ENCODE results near the gene BEND6.
A peak's percentile ranks its signal among the peaks of the same experiment; 100 is the strongest.

The BEND6 gene

DNA sequence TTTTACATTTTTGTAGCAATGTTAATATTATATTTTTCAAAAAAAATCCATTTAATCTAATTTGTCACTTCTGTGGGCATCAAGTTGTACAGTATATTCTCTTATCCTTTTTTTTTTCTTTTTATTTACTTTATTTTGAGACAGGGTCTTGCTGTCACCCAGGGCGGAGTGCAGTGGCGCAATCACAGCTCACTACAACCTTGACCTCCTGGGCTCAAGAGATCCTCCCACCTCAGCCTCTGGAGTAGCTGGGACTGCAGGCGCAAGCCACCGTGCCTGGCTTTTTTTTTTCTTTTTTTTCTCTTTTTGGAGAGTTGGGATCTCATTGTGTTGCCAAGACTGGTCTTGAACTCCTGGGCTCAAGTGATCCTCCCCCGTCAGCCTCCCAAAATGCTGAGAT lies 14.4 kb upstream of the BEND6 start:
- DNase-seq (ENCODE audit: low read depth in 2 of 3, low spot score in 2 of 3), result no peak

DNA sequence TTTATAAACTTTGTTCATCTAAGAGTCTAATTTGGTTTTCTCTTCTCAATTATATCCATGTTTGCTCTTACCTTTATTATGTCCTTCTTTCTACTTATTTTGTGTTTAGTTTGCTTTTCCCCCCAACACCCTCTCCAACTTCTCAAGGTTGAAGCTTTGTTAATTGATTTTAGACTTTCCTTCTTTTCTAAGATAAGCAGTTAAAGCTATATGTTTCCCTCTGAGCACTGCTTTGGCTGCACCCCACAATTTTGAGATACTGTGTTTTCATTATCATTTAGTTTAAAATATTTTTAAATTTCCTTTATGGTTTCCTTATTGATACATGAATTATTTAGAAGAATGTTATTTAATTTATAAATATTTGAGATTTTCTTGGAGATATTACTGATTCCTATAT lies 13.9 kb upstream of the BEND6 start:
- DNase-seq (ENCODE audit: low read depth in 2 of 3, low spot score in 2 of 3), result no peak

DNA sequence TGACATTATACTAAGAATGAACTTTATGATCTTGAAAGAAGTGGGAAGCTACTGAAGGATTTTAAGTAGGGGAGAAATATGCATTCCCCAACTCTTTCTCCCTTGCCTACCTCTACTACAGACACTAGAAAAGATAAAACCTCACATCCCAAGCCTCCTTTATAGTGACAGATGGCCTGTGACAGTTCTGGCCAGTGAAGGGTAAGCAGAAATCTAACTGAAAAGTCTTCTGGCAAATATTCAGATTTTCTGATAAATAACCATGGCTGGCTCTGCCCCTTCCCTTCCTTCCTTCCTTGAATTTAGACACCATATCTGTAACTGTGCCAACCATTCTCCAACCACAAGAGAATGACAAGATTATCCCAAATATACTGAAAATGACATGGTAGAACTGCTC lies 10.2 kb upstream of the BEND6 start:
- no peak for DNase-seq (ENCODE audit: low read depth in 2 of 3, low spot score in 2 of 3)

DNA sequence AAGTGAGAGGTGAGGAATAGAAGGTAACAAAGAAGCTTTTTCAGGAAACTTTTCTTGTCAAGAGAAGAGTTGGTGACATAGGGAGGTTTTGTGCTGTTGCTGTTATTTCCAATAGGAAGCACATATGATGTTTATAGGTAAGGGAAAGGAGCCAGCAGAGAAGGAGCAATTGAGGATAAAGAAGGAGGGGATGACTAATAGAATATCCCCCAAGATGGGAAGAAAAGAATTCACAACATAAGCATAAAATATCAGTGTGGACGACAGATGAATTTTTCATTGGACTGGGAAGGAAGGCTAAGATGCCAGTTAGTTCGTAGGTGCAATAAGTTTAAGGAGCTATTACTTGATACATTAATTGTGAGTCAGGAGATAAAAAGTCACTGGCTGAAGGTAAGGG lies 8.5 kb upstream of the BEND6 start:
- no peak for DNase-seq (ENCODE audit: low read depth in 2 of 3, low spot score in 2 of 3)

DNA sequence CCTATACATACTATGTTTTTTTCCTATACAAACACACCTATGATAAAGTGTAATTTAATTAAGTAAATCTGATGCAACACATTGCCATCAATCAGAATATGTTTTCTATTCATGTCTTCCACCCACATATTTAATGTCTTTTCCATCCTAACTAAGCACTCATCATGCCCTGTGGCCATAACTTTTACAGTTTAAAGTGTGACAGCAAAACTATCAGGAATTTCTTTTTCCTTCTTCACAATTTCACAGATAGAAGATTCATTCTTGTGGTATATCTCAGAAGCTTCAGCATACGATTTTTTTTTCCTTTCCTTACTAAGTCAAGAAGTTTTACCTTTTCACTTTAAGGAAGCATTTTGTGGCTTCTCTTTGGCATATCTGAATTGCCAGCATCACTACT lies 7.0 kb upstream of the BEND6 start:
- DNase-seq (ENCODE audit: low read depth in 2 of 3, low spot score in 2 of 3), result no peak

DNA sequence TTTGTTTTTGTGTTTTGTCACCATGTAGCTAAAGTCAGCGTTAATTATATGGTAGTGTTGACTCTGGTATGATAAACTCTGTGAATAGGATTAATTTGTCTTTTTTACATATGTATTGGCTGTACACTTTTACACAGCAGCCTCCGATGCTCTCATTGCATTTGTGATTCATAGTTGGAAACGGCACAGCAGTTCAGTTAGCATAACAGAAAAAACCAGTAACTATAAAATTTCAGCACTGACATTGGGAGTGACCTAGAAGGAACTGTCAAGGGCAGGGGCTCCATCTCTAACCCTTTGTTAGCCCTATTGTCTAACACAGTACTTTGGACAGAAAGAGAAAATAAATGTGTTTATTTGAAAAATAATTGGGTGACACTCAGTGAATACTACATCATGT lies 5.6 kb upstream of the BEND6 start:
- DNase-seq (ENCODE audit: low read depth in 2 of 3, low spot score in 2 of 3), result no peak

DNA sequence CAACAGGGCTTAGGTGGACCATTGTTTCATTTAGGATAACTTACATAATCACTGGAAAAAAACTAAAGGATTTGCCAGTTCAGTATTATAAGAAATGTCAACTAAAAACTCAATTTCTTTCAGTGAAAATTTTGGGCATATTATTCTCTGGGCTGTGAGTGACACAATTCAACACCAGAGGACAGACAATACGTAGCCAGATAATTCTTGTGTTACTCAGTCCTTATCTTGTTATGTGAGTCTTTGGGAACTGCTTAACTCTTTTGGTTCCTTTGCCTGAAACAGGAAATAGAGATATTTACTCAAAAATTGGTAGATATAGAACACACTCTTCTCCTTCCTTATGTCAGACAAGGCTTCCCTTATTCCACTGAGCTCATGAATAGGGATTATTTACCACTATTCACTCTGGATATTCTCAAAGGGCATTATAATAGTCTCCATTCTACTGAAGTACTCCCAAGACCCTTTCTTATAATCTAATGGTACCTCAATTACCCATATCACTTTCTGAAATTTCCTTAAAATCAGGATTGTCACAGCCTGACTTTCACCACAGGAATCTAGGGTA lies 4.9 kb upstream of the BEND6 start:
- no peak for DNase-seq (ENCODE audit: low read depth in 2 of 3, low spot score in 2 of 3)

DNA sequence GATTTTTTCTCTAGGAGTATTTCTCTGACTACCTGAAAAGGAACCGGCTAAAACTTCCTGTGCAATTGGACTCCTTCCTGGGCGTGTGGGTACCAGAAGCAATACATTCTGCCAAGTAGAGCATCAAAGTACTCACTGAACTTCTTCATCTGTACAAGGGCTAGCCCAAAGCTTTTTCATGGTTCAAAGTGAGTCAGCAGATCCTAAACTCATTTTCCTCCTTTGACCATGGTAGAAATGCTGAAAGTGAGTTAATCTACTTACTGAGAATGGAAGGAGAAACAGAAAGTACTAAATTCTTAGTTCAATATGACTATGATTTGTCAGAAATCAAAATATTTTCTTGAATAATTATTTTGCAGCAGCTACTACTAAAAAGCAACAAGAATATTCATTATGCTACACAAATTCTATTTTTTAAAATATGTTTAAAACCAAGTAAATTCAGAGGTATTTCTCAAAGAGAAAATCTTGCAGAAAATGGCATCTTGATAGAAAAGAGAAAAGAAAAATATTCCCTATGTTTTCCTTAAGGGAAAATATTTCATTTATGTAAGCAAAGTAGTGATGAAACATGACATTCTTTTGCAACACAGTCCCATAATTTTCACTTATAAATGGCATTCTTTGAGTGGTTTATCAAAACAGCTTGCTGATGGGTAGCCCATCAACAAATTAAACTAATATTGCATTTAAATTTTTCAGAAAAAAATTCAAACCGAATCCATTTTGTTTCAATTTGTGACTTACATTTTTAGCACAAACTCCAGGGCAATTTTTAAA lies 3.7 kb upstream of the BEND6 start:
- no peak for DNase-seq (ENCODE audit: low read depth in 2 of 3, low spot score in 2 of 3)

DNA sequence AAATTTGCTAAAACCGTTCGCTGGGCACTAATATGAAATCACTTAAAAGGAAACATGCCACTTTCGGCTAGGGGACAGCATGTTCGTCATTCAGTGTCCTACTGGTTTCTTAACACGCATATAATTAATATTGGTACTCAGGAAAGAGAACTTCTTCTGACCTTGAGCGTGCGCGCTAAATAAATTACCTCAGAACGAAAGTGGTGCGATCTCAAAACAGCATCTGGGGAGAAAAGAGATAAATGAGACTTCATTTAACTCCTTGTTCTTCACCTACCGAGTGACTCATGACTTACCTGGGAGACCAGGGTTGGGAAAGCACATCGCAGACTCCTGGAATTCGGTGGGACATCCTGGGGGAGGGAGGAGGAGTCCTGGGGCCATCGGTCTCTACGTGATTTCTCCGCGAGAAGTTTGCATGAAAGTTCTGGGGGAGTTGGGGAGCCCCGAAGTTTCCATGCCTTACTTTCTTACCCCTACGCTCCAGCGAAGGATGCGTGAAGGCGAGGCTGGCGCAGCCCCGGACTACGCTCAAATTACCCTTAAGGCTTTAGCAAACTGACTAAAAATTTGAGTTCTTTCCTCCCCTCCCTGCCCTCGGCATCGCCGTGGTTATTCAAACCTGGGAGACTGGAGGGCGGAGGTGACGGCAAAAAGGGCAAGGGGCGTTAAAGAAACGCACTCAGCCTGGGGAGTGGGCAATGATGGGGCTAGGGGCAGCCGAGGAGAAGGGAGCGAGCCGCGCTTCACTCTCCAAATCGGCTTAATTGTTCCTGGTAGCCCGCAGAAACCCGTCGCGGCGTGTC lies 1.1 kb upstream of the BEND6 start:
- DNase-seq (ENCODE audit: low read depth in 2 of 3, low spot score in 2 of 3), result no peak

DNA sequence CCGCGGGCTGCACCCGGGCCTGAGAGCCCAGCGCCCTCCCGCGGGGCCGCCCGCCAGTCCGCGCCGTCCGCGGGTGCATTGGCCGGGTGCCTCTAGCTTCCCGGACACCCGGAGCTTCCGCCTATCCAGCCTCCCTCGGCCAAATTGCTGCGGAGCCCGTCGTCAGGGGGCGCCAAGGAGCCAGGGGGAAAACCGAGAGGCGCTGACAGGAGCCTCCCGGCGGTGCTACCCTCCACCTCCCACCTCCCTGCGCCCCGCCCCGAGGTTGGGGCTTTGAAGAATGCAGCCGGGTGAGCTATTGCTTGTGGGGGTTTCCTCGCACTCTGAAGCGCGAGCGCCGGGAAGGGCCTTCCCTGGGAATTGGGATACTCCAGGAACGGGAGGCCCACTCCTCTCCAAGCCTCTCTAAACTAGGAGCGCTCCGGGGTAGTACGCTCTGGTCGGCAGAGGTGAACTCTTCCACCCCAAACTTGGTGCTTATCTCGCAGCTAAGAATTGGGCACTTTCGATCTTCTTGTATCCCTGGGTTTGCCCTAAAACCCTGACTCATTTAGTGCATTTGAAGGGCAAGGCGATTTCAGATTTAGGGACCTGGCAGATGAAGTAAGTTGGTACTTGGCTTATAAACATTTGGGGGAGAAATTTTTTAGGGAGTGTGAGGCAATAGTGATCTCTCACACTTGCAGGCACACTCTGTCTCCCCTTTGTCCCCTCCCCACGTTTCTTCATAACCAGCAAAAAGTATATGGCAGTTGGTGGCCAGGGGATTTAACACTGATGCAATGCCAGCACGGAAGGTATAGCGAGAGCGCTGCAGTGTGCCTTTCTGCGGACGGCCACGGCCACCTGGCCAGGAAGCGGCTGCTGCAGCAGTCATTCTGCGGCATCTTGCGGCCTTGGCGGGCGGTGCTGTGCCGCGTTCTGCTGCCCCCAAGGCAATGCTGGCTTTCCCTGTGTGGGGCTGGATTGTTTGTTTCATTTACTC lies 556 bp downstream of the BEND6 start:
- DNase-seq (ENCODE audit: low read depth in 2 of 3, low spot score in 2 of 3), result peak; percentile 35 to 54 (median 46)

DNA sequence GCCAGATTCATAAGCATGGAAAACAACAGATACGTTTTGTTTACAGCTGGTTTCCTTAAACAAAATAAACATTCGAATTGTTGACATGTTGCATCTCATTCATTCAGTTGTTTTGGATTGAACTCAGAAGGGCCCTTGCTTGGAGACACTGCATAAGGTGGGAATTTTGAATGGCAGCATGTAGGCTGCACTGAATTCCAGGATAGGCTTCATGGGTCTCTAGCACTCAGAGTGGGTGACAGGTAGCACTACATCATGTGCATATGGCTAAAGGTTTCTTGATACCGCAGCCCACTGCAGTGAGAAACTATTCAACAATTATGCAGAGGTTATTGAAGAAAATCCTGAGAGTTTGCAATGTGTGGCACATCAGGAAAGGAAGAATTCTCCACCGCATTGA lies 1.6 kb downstream of the BEND6 start:
- no peak for DNase-seq (ENCODE audit: low read depth in 2 of 3, low spot score in 2 of 3)

DNA sequence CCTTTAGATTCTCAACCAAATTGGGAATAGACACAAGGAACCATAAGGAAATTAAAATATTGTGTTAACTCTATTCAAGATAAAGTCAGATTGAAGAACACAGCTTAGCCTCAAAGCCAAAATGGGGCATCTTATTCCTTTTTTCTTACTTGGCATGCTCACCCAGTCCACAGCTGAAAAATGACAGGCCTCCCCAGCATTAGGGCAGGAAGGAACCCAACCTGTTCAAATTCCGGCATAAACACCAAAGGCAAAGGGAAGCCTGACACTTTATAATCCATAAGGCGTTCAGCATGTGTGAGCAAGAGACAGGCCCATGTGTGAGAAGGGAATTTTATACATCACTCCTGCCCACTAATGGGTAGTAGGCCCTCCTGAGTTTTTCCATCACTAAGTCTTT lies 2.9 kb downstream of the BEND6 start:
- no peak for DNase-seq (ENCODE audit: low read depth in 2 of 3, low spot score in 2 of 3)

DNA sequence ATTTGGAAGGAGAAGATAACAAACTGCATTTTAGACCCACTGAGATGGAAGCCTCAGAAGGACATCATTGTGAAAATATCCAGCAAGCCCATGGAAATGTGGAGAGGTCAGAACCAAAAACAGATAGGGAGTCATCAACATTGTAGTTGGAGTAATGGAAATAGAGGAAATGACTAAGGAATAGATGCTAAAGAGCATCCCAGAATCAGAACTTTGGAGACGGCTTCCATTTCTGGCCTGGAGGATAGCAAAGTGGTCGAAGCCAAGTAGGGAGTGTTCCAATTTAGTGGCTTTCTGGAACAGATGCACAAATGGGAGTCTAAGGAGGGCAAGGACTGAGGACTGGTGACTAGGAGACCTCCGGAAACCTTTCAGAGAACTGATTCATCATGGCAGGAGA lies 3.6 kb downstream of the BEND6 start:
- DNase-seq (ENCODE audit: low read depth in 2 of 3, low spot score in 2 of 3), result no peak

DNA sequence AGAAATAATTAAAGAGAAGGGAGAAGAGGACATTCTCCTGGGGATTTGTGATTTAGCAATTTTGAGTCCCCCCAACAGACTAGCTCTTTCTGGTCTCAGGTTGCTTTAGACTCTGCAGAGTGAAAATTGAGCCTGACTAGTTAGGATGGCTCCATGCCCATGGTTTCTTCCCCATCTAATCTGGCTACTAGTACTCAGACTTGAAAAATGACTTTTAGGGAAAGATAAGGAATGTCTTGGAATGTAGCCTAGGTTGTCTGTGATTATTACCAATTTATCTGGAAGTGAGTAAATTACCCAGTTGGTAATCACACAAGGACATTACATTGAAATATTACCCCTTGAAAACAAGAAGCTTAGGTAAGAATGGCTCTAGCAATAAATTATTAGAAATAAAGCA lies 4.2 kb downstream of the BEND6 start:
- no peak for DNase-seq (ENCODE audit: low read depth in 2 of 3, low spot score in 2 of 3)

DNA sequence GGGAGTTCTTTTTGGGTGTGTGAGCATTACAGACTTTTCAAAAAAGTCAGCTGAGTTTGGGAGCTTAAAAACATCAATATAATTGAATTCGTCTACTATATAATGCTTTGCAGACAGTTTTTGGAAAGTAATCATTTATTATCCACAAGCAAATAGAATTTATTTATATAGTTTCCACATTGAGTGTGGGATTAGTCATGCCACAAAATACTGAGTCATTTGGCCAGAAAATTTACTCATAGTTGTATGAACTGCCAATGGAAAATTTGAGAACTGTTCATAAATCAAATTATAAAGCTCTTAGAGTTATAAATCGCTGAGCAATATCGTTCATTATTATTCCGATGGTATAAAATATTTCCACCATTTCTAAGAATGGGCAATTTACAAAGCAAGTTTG lies 5.0 kb downstream of the BEND6 start:
- DNase-seq (ENCODE audit: low read depth in 2 of 3, low spot score in 2 of 3), result no peak

DNA sequence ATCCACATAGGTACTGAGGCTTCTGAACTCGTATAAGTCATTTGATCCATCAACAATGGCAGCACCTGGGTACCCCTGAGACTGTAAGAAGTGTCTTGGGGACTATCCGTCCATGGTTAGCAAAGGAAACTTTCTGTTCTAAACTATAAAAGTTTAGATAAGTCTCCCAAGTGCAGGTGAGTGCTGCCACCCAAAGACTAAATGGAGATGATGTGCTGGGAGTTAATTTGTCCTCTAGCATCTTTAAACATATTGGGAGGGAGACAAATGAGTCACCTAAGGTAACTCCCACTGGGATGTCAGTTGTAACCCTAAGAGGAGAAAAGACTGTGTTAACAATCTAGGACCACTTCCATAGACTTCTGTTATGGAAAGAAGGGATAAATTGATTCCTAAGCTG lies 6.2 kb downstream of the BEND6 start:
- no peak for DNase-seq (ENCODE audit: low read depth in 2 of 3, low spot score in 2 of 3)

DNA sequence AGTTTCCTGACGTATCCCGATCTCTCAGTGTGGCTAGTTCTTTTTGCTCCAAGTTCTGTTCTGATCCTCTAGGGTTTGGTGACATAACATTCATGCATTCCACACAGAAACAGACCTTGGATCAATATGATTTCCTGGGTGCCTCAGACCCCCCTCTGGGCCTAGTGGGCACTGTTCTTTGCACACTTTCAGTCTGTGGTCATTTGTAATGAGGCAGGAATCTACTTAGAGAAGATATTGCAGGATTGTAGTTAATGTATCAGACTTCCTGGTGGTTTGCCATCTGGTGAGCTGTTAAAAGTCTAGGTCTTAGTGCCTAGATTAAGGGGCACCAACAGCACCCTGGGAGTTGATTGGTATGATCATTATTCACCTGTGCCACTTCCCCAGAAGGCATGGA lies 7.5 kb downstream of the BEND6 start:
- no peak for DNase-seq (ENCODE audit: low read depth in 2 of 3, low spot score in 2 of 3)

DNA sequence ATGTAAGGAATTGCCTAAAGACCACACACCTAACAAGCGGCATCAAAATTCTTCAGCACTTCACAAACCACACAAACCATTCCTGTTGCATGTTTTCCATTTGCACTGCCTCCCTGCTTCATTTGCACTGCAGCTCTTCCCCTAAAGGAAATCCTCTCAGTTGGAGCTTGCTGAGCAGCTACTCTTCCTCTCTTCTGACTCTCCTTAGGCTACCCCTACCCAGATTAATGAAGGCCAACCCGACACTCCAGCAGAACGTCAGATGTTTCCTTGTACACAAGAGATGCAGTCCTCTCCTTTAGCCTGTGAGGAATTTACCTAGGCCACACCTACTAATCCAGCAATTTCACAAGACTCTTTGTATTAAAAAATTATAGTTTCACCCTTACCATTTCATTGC lies 8.1 kb downstream of the BEND6 start:
- no peak for DNase-seq (ENCODE audit: low read depth in 2 of 3, low spot score in 2 of 3)

DNA sequence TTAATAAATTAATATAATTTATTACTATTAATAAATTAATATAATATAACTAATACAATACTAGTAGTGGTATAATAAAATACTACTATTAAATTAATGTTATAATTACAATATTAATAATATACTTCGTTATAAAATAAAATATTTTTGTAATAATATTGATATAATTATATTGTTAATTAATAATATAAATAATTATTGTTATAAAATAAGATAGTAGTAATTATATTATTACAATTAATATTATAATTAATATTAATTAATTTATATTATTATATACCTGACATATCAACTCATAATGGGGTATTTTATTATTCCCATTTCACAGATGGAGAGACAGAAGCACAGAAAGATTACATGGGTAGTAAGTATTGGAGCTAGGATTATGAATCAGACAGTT lies 8.9 kb downstream of the BEND6 start:
- DNase-seq (ENCODE audit: low read depth in 2 of 3, low spot score in 2 of 3), result no peak

DNA sequence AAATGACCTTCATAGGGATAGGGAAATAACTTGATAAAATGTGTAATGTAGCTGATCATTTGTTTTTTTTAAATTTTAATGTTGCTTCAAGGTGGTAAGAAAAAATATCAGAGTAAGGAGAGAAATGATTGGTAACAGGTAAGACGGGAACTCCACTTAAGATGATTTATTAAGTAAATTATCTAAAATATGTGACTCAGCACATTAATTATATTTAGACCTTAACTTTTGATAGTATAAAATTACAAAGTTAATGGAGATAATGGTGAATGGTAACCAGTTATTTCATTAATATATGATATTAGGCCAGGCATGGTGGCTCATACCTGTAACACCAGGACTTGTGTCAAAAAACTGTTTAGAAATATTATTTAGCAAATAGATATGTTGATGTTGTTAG lies 10.2 kb downstream of the BEND6 start:
- no peak for DNase-seq (ENCODE audit: low read depth in 2 of 3, low spot score in 2 of 3)

DNA sequence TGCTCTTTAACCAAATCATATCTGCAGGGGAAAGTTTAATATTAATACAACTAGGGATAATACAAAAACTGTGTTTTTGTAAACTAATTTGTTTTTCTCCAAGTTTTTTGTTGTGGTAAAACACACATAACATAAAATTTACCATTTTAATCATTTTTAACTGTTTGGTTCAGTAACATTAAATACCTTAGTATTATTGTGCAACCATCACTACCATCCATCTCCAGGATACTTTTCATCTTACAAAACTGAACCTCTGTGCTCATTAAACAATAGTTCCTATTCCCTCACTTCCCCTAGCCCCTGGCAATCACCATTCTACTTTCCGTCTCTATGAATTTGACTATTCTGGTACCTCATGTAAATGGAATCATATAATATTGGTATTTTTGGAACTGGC lies 15.9 kb downstream of the BEND6 start:
- no peak for DNase-seq (ENCODE audit: low read depth in 2 of 3, low spot score in 2 of 3)

Measured in activated CD8-positive, alpha-beta memory T cell treated with anti-CD3 and anti-CD28 coated beads for 48 hours (primary cell).